HCT116 (cell line): ENCODE results near the gene OBSCN.

Experiments used
- CTCF ChIP-seq, 3 experiments: fragments of 200-600 bp in 1 of 3; sonication (generic) in 1 of 3; IDR thresholded peaks in 2 of 3; conservative IDR thresholded peaks in 1 of 3; 2 replicates each; pipeline ENCODE4 v1.5.1; 2012 to 2017; ENCODE audit warnings: low read depth in 2 of 3, low read length in 2 of 3, antibody characterized with exemption in 1 of 3, borderline replicate concordance in 1 of 3, control low read depth in 1 of 3, mild to moderate bottlenecking in 1 of 3, mixed read lengths in 1 of 3, mixed run types in 1 of 3, moderate library complexity in 1 of 3; ENCODE audit not compliant: insufficient read depth in 1 of 3
- EGR1 ChIP-seq: IDR thresholded peaks from 2 replicates; pipeline ENCODE4 v1.6.1; 2012; ENCODE audit warnings: low read depth
- EZH2 ChIP-seq: fragments of 200-600 bp; sonication (generic); IDR thresholded peaks from 2 replicates; pipeline ENCODE4 v1.6.1; 2017; ENCODE audit warnings: antibody characterized with exemption, mixed run types
- FOSL1 ChIP-seq: IDR thresholded peaks from 2 replicates; pipeline ENCODE4 v1.6.1; 2012; ENCODE audit warnings: low read depth
- JUND ChIP-seq: IDR thresholded peaks from 2 replicates; pipeline ENCODE4 v1.6.1; 2012
- POLR2AphosphoS5 ChIP-seq: IDR thresholded peaks from 2 replicates; pipeline ENCODE4 v1.6.1; 2011; ENCODE audit warnings: mild to moderate bottlenecking, low read depth, low read length, moderate library complexity
- YY1 ChIP-seq: IDR thresholded peaks from 2 replicates; pipeline ENCODE4 v1.6.1; 2011; ENCODE audit warnings: low read length, low read depth, moderate library complexity, mild to moderate bottlenecking; ENCODE audit not compliant: insufficient replicate concordance; ENCODE audit errors: extremely low read depth

GRCh38 chr1:228374711-228375577 is 167.1 kb downstream of the OBSCN start:
- TF ChIP-seq CTCF (IDR thresholded peaks at IDR 0.05 in 2 of 3, conservative IDR thresholded peaks at IDR 0.05 in 1 of 3; ENCODE audit: borderline replicate concordance in 1 of 3, insufficient read depth in 1 of 3, low read depth in 2 of 3, low read length in 2 of 3) (no peak), POLR2AphosphoS5 (no peak), YY1 (no peak), FOSL1 (no peak), EZH2 (no peak), JUND (no peak), EGR1 (no peak)
